ENCODE measurements around the gene SNX5.

- TF ChIP-seq CTCF (IDR thresholded peaks at IDR 0.05) = no peak
- TF ChIP-seq EZH2 (IDR thresholded peaks at IDR 0.05; ENCODE audit: borderline replicate concordance, insufficient read depth, low read depth, low read length, poor library complexity, severe bottlenecking) = no peak
Observed at GRCh38 chr20:18009116-18009515, 40.5 kb upstream of the SNX5 start.
